HepG2 (cell line): ENCODE data around the gene ZNF513. TPM values are rescaled to one million over a fixed set of nuclear protein-coding genes. Genes with fewer than 3 reads are reported as not detected.

ENCODE experiments used
- ATAC-seq: fragments of 200-7000 bp; cut with Tn5 transposase; 3 replicates; pipeline ENCODE4 v1.9.1; 2020; ENCODE audit warnings: mild to moderate bottlenecking, moderate library complexity
- BruUV-seq: library from RNA; stranded (reverse); fragments of 400-500 nt; replicated peaks from 2 replicates; lab custom pipeline; 2021; lab: Mats Ljungman, UMichigan
- CTCF ChIA-PET: fragments of 300-600 bp; formaldehyde crosslinking; extraction: SDS; loops from one replicate; lab custom pipeline; 2021; ENCODE audit warnings: low total read pairs, inconsistent platforms, low intra/inter-chr PET ratio; lab: Yijun Ruan, JAX
- POLR2A ChIA-PET: fragments of 350-600 bp; sonication (Branson Sonifier 250); formaldehyde crosslinking; loops from one replicate; lab custom pipeline; 2020; ENCODE audit warnings: antibody characterized with exemption, inconsistent platforms; lab: Yijun Ruan, JAX
- DNase-seq: peaks from one replicate; pipeline ENCODE4 v3.0.0-alpha.2; 2015; ENCODE audit warnings: low spot score
- FAIRE-seq: peaks from 3 replicates; lab custom pipeline; 2011; peaks lifted over from hg19 to GRCh38; lab: Jason Lieb, UNC
- H2AFZ ChIP-seq: one replicate; pipeline ENCODE4 v1.6.1; 2011; ENCODE audit warnings: low read length, inconsistent platforms
- H3K27ac ChIP-seq: fragments of 300-600 bp; 3 replicates; pipeline ENCODE4 v1.8.0; 2011; ENCODE audit warnings: mixed run types, mild to moderate bottlenecking, mixed read lengths, low read length, inconsistent platforms; ENCODE audit not compliant: insufficient read depth; ENCODE audit errors: extremely low read length
- H3K27me3 ChIP-seq, 2 experiments: fragments of 200-600 bp in 1 of 2; 2 replicates in 1 of 2; 3 replicates in 1 of 2; pipeline versions ENCODE4 v1.6.0 to v1.8.0; 2011; ENCODE audit warnings: low read length in 2 of 2, mild to moderate bottlenecking in 2 of 2, moderate library complexity in 2 of 2, inconsistent platforms in 1 of 2; ENCODE audit not compliant: insufficient read depth in 2 of 2, control insufficient read depth in 1 of 2
- H3K36me3 ChIP-seq, 2 experiments: fragments of 200-600 bp in 1 of 2; replicated peaks in 1 of 2; 2 replicates in 1 of 2; 3 replicates in 1 of 2; pipeline versions ENCODE4 v1.5.1 to v1.8.0; 2011; ENCODE audit warnings: low read length in 2 of 2, inconsistent platforms in 1 of 2; ENCODE audit not compliant: insufficient read depth in 2 of 2, control insufficient read depth in 1 of 2
- H3K4me1 ChIP-seq: 2 replicates; pipeline ENCODE4 v1.5.1; 2012; ENCODE audit warnings: low read length, inconsistent platforms; ENCODE audit not compliant: insufficient read depth
- H3K4me2 ChIP-seq: 2 replicates; pipeline ENCODE4 v1.6.0; 2011; ENCODE audit warnings: low read depth, low read length, inconsistent platforms
- H3K4me3 ChIP-seq, 3 experiments: fragments of 200-600 bp in 1 of 3; sonication (generic), shearing (Covaris generic) in 1 of 3; replicated peaks in 1 of 3; 2 replicates each; pipeline ENCODE4 v1.5.1; 2011 to 2016; ENCODE audit warnings: low read length in 3 of 3, inconsistent platforms in 2 of 3, low read depth in 2 of 3, mild to moderate bottlenecking in 2 of 3, control low read depth in 1 of 3, mixed read lengths in 1 of 3; ENCODE audit not compliant: insufficient read depth in 1 of 3
- H3K79me2 ChIP-seq: one replicate; pipeline ENCODE4 v1.6.1; 2011; ENCODE audit warnings: low read length, inconsistent platforms; ENCODE audit not compliant: insufficient read depth
- H3K9ac ChIP-seq: 2 replicates; pipeline ENCODE4 v1.6.0; 2011; ENCODE audit warnings: mild to moderate bottlenecking, low read depth, low read length, inconsistent platforms; ENCODE audit not compliant: insufficient read depth
- H3K9me3 ChIP-seq: 2 replicates; pipeline ENCODE4 v1.5.1; 2012; ENCODE audit warnings: mild to moderate bottlenecking, low read length
- H4K20me1 ChIP-seq: 2 replicates; pipeline ENCODE4 v1.6.0; 2011; ENCODE audit warnings: inconsistent platforms, mild to moderate bottlenecking, low read length, moderate library complexity; ENCODE audit not compliant: insufficient read depth
- ERF ChIP-seq: IDR thresholded peaks from 2 replicates; pipeline ENCODE4 v1.6.1; 2018; ENCODE audit warnings: missing biosample characterization, missing genetic modification reagents
- ETV5 ChIP-seq: IDR thresholded peaks from 2 replicates; pipeline ENCODE4 v1.6.1; 2018; ENCODE audit warnings: missing biosample characterization, missing genetic modification reagents, inconsistent platforms, borderline replicate concordance
- GATA4 ChIP-seq: sonication (generic); IDR thresholded peaks from 2 replicates; pipeline ENCODE4 v1.6.1; 2016; ENCODE audit warnings: antibody characterized with exemption, low read depth, borderline replicate concordance
- HOXA5 ChIP-seq: sonication (generic); formaldehyde crosslinking; IDR thresholded peaks from 2 replicates; pipeline ENCODE4 v1.4.0; 2020; ENCODE audit warnings: missing genetic modification reagents
- KLF15 ChIP-seq: sonication (generic); formaldehyde crosslinking; IDR thresholded peaks from 2 replicates; pipeline ENCODE4 v1.8.1; 2023; ENCODE audit warnings: borderline replicate concordance, mild to moderate bottlenecking, inconsistent platforms, missing genetic modification reagents, mixed read lengths
- MAZ ChIP-seq, 2 experiments: sonication (generic) in 1 of 2; formaldehyde crosslinking in 1 of 2; IDR thresholded peaks; 2 replicates each; pipeline versions ENCODE4 v1.5.0 to v1.6.1; 2012 to 2020; ENCODE audit warnings: low read depth in 2 of 2, mild to moderate bottlenecking in 2 of 2, borderline replicate concordance in 1 of 2, improper control_type of control experiment in 1 of 2, low read length in 1 of 2, missing genetic modification reagents in 1 of 2, moderate library complexity in 1 of 2
- NFIC ChIP-seq: IDR thresholded peaks from 2 replicates; pipeline ENCODE4 v1.6.1; 2012; ENCODE audit warnings: mild to moderate bottlenecking, low read length, inconsistent platforms
- PHF21A ChIP-seq: sonication (generic); formaldehyde crosslinking; IDR thresholded peaks from 2 replicates; pipeline ENCODE4 v1.5.0; 2020; ENCODE audit warnings: mild to moderate bottlenecking, missing genetic modification reagents
- POGZ ChIP-seq: sonication (generic); formaldehyde crosslinking; IDR thresholded peaks from 2 replicates; pipeline ENCODE4 v1.4.0; 2020; ENCODE audit warnings: mild to moderate bottlenecking, missing genetic modification reagents
- RAD51 ChIP-seq: fragments of 450-650 bp; IDR thresholded peaks from 2 replicates; pipeline ENCODE4 v1.6.1; 2016; ENCODE audit warnings: borderline replicate concordance
- RFXANK ChIP-seq: IDR thresholded peaks from 2 replicates; pipeline ENCODE4 v1.6.1; 2016
- ZNF333 ChIP-seq: sonication (generic); formaldehyde crosslinking; IDR thresholded peaks from 2 replicates; pipeline ENCODE4 v1.4.0; 2020; ENCODE audit warnings: mild to moderate bottlenecking, missing genetic modification reagents, borderline replicate concordance
- ZNF383 ChIP-seq: sonication (generic); formaldehyde crosslinking; IDR thresholded peaks from 2 replicates; pipeline ENCODE4 v1.4.0; 2020; ENCODE audit warnings: missing genetic modification reagents, mild to moderate bottlenecking, borderline replicate concordance
- ZNF644 ChIP-seq: IDR thresholded peaks from 2 replicates; pipeline ENCODE4 v1.6.1; 2016; ENCODE audit warnings: low read depth
- ZNF672 ChIP-seq: sonication (generic); formaldehyde crosslinking; IDR thresholded peaks from 2 replicates; pipeline ENCODE4 v1.8.1; 2022; ENCODE audit warnings: missing genetic modification reagents
- ZNF788 ChIP-seq: sonication (generic); formaldehyde crosslinking; IDR thresholded peaks from 2 replicates; pipeline ENCODE4 v1.5.0; 2020; ENCODE audit warnings: mild to moderate bottlenecking, missing genetic modification reagents, borderline replicate concordance
- WGBS: methylation state at CpG from one replicate; pipeline ENCODE4 v1.1.6; 2017; ENCODE audit warnings: low lambda C conversion rate; 5-methylcytosine and 5-hydroxymethylcytosine counted together
- in situ Hi-C: cut with HindIII; loops from 2 replicates; pipeline ENCODE4 v1.10.0; 2017; ENCODE audit warnings: low pct_unique_long_range_greater_than_20kb; ENCODE audit not compliant: extremely low pct_ligation_motif_present
- intact Hi-C: fragments of 100-400 bp; cut with micrococcal nuclease; formaldehyde crosslinking; loops from one replicate; pipeline ENCODE4 v1.10.0; 2022; ENCODE audit not compliant: unreplicated experiment
- polyA plus RNA-seq, 8 experiments: library from polyadenylated mRNA; depleted of rRNA in 3 of 8; stranded (reverse) in 7 of 8; unstranded in 1 of 8; fragments of >200 nt; fragmentation: Illumina TruSeq in 4 of 8; extraction: Trizol in 4 of 8; gene quantifications; 2 replicates each; pipeline versions ENCODE4 v1.2.1 to v1.2.3, GENCODE V29; 2011 to 2016; ENCODE audit warnings: low read depth in 4 of 8, missing spikeins in 1 of 8, mixed read lengths in 1 of 8; ENCODE audit not compliant: insufficient read depth in 1 of 8
- total RNA-seq, 5 experiments: library from RNA; depleted of rRNA; stranded (reverse); fragments of >200 nt; fragmentation: Illumina TruSeq; extraction: Trizol; gene quantifications; 2 replicates each; pipeline ENCODE4 v1.2.3, GENCODE V29; 2016; ENCODE audit warnings: low read depth in 1 of 5
- TF ChIP-seq, protein P1 (sequence below): sonication (generic); formaldehyde crosslinking; IDR thresholded peaks from 2 replicates; pipeline ENCODE4 v1.8.0; 2022; ENCODE audit warnings: missing genetic modification reagents, mild to moderate bottlenecking, moderate library complexity, borderline replicate concordance
- TF ChIP-seq, protein P2 (sequence below): IDR thresholded peaks from 2 replicates; pipeline ENCODE4 v1.6.1; 2016; ENCODE audit warnings: missing compliant biosample characterization, missing genetic modification reagents, borderline replicate concordance
- TF ChIP-seq, protein P3 (sequence below): sonication (generic); formaldehyde crosslinking; IDR thresholded peaks from 2 replicates; pipeline ENCODE4 v1.8.0; 2022; ENCODE audit warnings: mild to moderate bottlenecking, missing genetic modification reagents

The ZNF513 gene
- total and polyA plus RNA-seq, 2 of the 13 experiments (the other 11 are each of a cell fraction or from before 2014, with no cell fraction given): 4.9 to 6.3 TPM

DNA sequence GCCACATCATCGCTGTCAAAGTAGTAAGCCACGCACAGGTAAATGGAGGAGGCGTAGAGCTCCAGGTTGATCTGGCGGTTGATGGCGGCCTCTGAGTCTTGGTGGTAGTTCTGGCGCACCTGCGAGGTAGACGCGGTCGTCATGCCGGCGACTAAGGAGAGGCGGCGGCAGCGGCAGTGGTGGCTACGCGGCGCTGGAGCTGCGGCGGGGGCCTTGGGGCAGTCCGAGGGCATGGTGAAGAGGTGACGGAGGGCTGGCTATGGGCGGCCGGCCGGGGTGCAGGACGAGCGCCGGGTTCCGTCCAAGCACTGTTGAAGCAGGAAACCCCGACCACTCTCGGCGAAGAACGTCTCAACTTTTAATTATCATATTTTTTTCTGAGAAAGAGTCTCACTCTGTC lies 12.7 kb upstream of the ZNF513 start (continued):
- TF ChIP-seq, protein P1, sequence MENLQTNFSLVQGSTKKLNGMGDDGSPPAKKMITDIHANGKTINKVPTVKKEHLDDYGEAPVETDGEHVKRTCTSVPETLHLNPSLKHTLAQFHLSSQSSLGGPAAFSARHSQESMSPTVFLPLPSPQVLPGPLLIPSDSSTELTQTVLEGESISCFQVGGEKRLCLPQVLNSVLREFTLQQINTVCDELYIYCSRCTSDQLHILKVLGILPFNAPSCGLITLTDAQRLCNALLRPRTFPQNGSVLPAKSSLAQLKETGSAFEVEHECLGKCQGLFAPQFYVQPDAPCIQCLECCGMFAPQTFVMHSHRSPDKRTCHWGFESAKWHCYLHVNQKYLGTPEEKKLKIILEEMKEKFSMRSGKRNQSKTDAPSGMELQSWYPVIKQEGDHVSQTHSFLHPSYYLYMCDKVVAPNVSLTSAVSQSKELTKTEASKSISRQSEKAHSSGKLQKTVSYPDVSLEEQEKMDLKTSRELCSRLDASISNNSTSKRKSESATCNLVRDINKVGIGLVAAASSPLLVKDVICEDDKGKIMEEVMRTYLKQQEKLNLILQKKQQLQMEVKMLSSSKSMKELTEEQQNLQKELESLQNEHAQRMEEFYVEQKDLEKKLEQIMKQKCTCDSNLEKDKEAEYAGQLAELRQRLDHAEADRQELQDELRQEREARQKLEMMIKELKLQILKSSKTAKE (CRISPR knock-in tag): no peak
- TF ChIP-seq ZNF788 (CRISPR knock-in tag) (no peak), KLF15 (CRISPR knock-in tag) (no peak), GATA4 (no peak), ZNF383 (no peak)
- TF ChIP-seq, protein P2, sequence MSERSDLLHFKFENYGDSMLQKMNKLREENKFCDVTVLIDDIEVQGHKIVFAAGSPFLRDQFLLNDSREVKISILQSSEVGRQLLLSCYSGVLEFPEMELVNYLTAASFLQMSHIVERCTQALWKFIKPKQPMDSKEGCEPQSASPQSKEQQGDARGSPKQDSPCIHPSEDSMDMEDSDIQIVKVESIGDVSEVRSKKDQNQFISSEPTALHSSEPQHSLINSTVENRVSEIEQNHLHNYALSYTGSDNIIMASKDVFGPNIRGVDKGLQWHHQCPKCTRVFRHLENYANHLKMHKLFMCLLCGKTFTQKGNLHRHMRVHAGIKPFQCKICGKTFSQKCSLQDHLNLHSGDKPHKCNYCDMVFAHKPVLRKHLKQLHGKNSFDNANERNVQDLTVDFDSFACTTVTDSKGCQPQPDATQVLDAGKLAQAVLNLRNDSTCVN: no peak

DNA sequence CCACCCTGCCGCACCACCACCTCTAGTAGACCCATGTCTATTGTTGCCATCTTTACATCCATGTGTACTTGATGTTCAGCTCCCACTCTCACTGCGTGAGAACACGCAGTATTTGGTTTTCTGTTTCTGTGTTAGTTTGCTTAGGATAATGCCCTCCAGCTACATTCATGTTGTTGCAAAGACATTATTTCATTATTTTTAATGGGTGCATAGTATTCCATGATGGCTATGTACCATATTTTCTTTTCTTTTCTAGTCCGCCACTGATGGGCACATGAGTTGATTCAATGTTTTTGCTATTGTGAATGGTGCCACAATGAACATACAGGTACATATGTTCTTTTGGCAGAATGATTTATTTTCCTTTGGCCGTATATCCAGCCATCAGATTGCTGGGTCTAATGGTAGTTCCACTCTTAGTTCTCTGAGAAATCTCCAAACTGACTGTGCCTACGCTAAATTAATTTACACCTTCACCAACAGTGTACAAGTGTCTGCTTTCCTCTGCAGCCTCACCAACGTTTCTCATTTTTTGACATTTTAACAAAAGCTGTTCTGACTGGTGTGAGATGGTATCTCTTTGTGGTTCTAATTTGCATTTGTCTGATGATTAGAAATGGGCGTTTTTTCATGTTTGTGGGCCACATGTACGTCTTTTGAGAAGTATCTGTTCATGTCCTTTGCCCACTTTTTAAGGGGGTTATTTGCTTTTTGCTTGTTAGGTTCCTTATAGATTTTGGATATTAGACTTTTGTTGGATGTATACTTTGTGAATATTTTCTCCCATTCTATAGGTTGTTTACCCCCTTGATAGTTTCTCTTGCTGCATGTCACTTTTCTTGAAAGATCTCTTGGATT lies 10.5 kb upstream of the ZNF513 start:
- POLR2A ChIA-PET: no interaction called here
- H4K20me1 ChIP-seq: no peaks in the 10 kb centered on the region
- H3K9ac ChIP-seq: no peak overlapping the region
- 97% methylated on average over 9 of the region's 9 CpGs for WGBS
- no peaks in the 10 kb centered on the region for H3K9me3 ChIP-seq
- BruUV-seq: no TSS peak
- H3K27me3 ChIP-seq: no peaks in the 10 kb centered on the region
- H3K4me2 ChIP-seq: no peak overlapping the region
- intact Hi-C loops: no loop called here
- no peak for ATAC-seq
- peaks cover 57% of the 10 kb centered on the region for H3K79me2 ChIP-seq
- H2AFZ ChIP-seq: no peak overlapping the region
- FAIRE-seq: no peak
- H3K27ac ChIP-seq: no peak overlapping the region
- no peaks in the 10 kb centered on the region for H3K4me1 ChIP-seq
- no peak overlapping the region for H3K4me3 ChIP-seq
- in situ Hi-C loops: no loop called here
- no peak for DNase-seq
- CTCF ChIA-PET: no interaction called here
- H3K36me3 ChIP-seq: peaks cover 5 to 36% of the 10 kb centered on the region in 2 experiments
- TF ChIP-seq ZNF333 (CRISPR knock-in tag) (no peak), ETV5 (CRISPR knock-in tag) (no peak), ZNF644 (CRISPR knock-in tag) (no peak), HOXA5 (CRISPR knock-in tag) (no peak), PHF21A (no peak), ZNF672 (no peak), MAZ (IDR thresholded peaks at IDR 0.05; ENCODE audit: borderline replicate concordance, low read depth, low read length) (no peak), MAZ (CRISPR knock-in tag; IDR thresholded peaks at IDR 0.05; ENCODE audit: low read depth) (no peak), NFIC (no peak), ERF (CRISPR knock-in tag) (no peak), POGZ (CRISPR knock-in tag) (no peak), RFXANK (CRISPR knock-in tag) (no peak), RAD51 (no peak)
- TF ChIP-seq, protein P3, sequence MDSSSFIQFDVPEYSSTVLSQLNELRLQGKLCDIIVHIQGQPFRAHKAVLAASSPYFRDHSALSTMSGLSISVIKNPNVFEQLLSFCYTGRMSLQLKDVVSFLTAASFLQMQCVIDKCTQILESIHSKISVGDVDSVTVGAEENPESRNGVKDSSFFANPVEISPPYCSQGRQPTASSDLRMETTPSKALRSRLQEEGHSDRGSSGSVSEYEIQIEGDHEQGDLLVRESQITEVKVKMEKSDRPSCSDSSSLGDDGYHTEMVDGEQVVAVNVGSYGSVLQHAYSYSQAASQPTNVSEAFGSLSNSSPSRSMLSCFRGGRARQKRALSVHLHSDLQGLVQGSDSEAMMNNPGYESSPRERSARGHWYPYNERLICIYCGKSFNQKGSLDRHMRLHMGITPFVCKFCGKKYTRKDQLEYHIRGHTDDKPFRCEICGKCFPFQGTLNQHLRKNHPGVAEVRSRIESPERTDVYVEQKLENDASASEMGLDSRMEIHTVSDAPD: no peak
